Suprapubic skin (tissue), 4 donors: ENCODE results near the gene ARPC2. TPM values are rescaled to one million over a fixed set of nuclear protein-coding genes. Genes with fewer than 3 reads are reported as not detected.
"Not testable (repeated sequence)": the region's sequence is repeated elsewhere in the genome, so short reads cannot be mapped to it uniquely, and the experiment has no call there.

Source experiments
- DNase-seq, 2 donors: peaks; one replicate each; pipeline ENCODE4 v3.0.0-alpha.2; 2019; ENCODE audit warnings: low spot score in 2 of 2
- H3K27ac ChIP-seq: fragments of 200-600 bp; sonication (generic); one replicate; pipeline ENCODE4 v1.5.1; 2019
- H3K27me3 ChIP-seq: fragments of 200-600 bp; sonication (generic); one replicate; pipeline ENCODE4 v1.5.1; 2019
- H3K36me3 ChIP-seq: fragments of 200-600 bp; sonication (generic); one replicate; pipeline ENCODE4 v1.5.1; 2019
- H3K4me1 ChIP-seq: fragments of 200-600 bp; sonication (generic); one replicate; pipeline ENCODE4 v1.5.1; 2019
- H3K4me3 ChIP-seq: fragments of 200-600 bp; sonication (generic); one replicate; pipeline ENCODE4 v1.5.1; 2019; ENCODE audit warnings: mild to moderate bottlenecking
- H3K9me3 ChIP-seq: fragments of 200-600 bp; sonication (generic); one replicate; pipeline ENCODE4 v1.5.1; 2019
- EP300 ChIP-seq: sonication (generic); formaldehyde crosslinking; IDR thresholded peaks from one replicate; pipeline ENCODE4 v1.6.1; 2017; ENCODE audit warnings: antibody characterized with exemption
- POLR2A ChIP-seq, 2 donors: fragments of 450-650 bp; IDR thresholded peaks; one replicate each; pipeline ENCODE4 v1.6.1; 2017; ENCODE audit warnings: antibody characterized with exemption in 2 of 2, mild to moderate bottlenecking in 2 of 2, moderate library complexity in 2 of 2
- POLR2AphosphoS5 ChIP-seq, 3 donors: sonication (generic); formaldehyde crosslinking; IDR thresholded peaks; one replicate each; pipeline ENCODE4 v1.6.1; 2017; ENCODE audit warnings: antibody characterized with exemption in 3 of 3
- WGBS: methylation state at CpG from one replicate; pipeline ENCODE4 v1.1.5; 2018; 5-methylcytosine and 5-hydroxymethylcytosine counted together
- total RNA-seq, 4 donors: library from RNA; depleted of rRNA; stranded (reverse); fragments of >200 nt; gene quantifications; one replicate each; pipeline ENCODE4 v1.1.0, GENCODE V29; 2016
- TF ChIP-seq, protein P1 (sequence below), 2 donors: fragments of 200-600 bp in 1 of 2; fragments of 450-650 bp in 1 of 2; sonication (generic) in 1 of 2; IDR thresholded peaks; one replicate each; pipeline ENCODE4 v1.5.1; 2016 to 2019; ENCODE audit warnings: antibody characterized with exemption in 2 of 2, mild to moderate bottlenecking in 1 of 2, moderate library complexity in 1 of 2

The ARPC2 gene
- total RNA-seq, 4 donors from 2014 or later: 267 to 384 (median 275) TPM

DNA sequence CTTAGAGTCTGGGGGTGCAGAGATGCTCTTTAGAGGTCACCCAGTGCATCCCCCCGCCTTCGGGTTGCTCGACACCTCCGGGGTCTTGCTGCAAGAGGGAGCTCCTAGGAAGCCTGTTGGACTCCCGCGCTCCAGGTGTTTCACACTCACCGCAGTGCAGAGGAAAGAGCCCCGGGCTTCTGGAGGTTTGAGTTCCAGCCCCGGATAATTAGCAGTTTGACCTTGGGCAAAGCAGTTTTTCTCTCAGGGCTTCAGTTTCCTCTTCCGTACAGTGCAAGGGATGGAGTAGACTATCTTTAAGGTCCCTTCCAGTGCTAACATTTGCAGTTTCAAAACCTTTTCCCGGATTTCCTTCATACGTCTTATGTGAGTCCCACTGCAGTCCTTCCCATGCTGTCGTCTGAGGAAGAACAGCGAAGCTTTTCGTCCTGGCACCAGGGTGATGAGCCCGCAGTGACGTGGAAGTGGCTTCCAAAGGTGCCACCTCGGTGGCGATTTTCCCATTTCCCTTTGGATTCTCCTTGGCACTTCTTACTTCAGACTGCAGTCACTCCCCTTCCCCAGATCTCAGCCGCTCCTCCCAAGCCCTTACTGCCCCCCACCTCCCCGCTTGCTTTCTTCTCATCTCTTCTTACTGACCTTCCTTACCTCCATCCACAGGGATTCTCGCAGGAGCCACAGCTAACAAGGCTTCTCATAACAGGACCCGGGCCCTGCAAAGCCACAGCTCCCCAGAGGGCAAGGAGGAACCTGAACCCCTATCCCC lies 53.9 kb downstream of the ARPC2 start:
- H3K9me3 ChIP-seq: no peaks in the 10 kb centered on the region
- TF ChIP-seq, protein P1, sequence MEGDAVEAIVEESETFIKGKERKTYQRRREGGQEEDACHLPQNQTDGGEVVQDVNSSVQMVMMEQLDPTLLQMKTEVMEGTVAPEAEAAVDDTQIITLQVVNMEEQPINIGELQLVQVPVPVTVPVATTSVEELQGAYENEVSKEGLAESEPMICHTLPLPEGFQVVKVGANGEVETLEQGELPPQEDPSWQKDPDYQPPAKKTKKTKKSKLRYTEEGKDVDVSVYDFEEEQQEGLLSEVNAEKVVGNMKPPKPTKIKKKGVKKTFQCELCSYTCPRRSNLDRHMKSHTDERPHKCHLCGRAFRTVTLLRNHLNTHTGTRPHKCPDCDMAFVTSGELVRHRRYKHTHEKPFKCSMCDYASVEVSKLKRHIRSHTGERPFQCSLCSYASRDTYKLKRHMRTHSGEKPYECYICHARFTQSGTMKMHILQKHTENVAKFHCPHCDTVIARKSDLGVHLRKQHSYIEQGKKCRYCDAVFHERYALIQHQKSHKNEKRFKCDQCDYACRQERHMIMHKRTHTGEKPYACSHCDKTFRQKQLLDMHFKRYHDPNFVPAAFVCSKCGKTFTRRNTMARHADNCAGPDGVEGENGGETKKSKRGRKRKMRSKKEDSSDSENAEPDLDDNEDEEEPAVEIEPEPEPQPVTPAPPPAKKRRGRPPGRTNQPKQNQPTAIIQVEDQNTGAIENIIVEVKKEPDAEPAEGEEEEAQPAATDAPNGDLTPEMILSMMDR (IDR thresholded peaks at IDR 0.05): no peak
- TF ChIP-seq POLR2A (IDR thresholded peaks at IDR 0.05) (no peak), EP300 (no peak)
- H3K4me3 ChIP-seq: peak overlapping the region; percentile 79
- WGBS: 3% methylated on average over 18 of the region's 23 CpGs
- H3K36me3 ChIP-seq: peaks cover 43% of the 10 kb centered on the region
- no peaks in the 10 kb centered on the region for H3K27me3 ChIP-seq
- peak overlapping the region; percentile 79 for H3K27ac ChIP-seq
- H3K4me1 ChIP-seq: peaks cover 56% of the 10 kb centered on the region
- DNase-seq: no peak

DNA sequence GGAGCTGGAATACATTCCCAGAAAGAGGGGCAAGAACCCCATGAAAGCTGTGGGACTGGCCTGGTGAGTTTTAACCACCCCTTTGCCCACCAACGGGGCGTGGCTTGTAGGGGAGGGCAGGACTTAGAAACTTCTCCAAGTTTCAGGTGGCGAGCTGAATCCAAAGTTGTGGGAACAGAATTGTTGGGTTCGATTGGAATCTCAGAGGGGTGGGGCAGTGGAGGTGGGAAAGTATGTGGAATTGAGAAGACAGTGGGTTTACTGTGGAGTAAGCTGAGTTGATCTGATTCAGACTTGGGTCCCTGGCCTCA lies 54.5 kb downstream of the ARPC2 start:
- Histone ChIP-seq H3K4me3 (peak overlapping the region; percentile 79), H3K27ac (peak overlapping the region; percentile 79), H3K36me3 (peaks cover 43% of the 10 kb centered on the region), H3K9me3 (no peaks in the 10 kb centered on the region), H3K4me1 (peaks cover 56% of the 10 kb centered on the region), H3K27me3 (no peaks in the 10 kb centered on the region)
- TF ChIP-seq EP300: no peak
- TF ChIP-seq POLR2AphosphoS5 (IDR thresholded peaks at IDR 0.05): no peak
- no peak for TF ChIP-seq POLR2A (IDR thresholded peaks at IDR 0.05)
- TF ChIP-seq, protein P1 (IDR thresholded peaks at IDR 0.05): no peak
- WGBS: 29% methylated on average over 4 of the region's 4 CpGs
- no peak for DNase-seq

DNA sequence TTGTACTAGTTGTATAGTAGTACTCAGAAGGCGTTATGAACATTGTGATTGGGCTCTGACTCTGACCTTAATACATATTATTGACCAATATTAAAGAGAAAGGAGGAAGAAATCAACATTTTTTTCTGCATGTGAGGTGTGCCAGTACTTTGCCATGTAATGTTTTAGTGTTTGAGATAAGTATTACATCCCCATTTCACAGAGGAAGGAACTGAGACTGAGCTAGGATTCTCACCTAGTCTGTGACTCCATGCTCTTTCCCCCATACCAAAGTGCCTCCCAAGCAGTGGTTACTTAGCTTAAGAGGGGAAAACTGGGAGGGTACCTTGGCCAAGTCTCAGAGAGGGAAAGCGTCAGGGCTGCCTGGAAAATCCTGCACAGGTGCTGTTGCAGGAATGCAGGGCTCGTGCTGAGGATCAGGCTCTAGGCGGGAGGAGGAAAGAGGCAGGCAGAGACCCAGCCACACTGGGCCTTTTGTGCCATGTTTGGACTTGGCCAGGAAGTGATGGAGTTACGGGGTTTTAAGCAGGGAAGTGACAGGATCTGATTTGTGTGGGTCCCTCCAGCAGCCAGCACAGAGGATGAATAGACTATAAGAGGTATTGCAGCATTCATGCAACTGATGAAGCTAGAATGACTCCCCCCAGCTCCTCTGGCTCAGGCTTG lies 55.0 kb downstream of the ARPC2 start:
- TF ChIP-seq POLR2AphosphoS5 (IDR thresholded peaks at IDR 0.05) (no peak), EP300 (no peak), POLR2A (IDR thresholded peaks at IDR 0.05) (no peak)
- TF ChIP-seq, protein P1 (IDR thresholded peaks at IDR 0.05): no peak
- H3K4me3 ChIP-seq: peak overlapping the region; percentile 79
- peaks cover 43% of the 10 kb centered on the region for H3K36me3 ChIP-seq
- H3K4me1 ChIP-seq: peaks cover 56% of the 10 kb centered on the region
- H3K27ac ChIP-seq: peak overlapping the region; percentile 79
- 15% methylated on average over 5 of the region's 5 CpGs for WGBS
- no peaks in the 10 kb centered on the region for H3K9me3 ChIP-seq
- DNase-seq: no peak
- H3K27me3 ChIP-seq: no peaks in the 10 kb centered on the region

DNA sequence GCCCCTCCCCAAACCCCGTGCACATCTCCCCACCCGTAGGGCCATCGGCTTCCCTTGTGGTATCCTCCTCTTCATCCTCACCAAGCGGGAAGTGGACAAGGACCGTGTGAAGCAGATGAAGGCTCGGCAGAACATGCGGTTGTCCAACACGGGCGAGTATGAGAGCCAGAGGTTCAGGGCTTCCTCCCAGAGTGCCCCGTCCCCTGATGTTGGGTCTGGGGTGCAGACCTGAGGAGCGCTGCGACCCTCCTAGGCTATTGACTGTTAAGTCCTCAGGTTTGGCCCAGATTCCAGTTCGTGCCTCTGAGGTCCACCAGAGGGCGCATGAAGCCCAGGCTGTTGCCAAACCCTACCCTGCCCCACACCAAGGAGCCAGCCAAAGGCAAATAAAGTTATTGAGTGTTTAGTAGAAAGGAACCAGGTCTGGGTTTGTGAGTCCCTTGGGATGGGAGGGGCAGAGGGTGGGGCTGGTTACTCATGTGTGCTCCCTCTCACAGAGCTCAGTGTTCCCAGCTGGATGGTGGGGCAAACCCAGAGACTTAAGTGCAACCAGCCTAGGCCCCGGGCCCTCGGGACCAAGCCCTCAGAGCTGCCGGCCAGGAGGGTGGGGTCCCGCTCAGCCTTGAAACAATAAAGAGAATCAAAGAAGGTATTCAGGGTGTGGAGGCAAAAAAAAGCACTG lies 55.7 kb downstream of the ARPC2 start:
- Histone ChIP-seq H3K27me3 (no peaks in the 10 kb centered on the region), H3K4me1 (peaks cover 59% of the 10 kb centered on the region), H3K36me3 (peaks cover 43% of the 10 kb centered on the region), H3K9me3 (no peaks in the 10 kb centered on the region), H3K27ac (peak overlapping the region; percentile 79), H3K4me3 (peak overlapping the region; percentile 79)
- peak; percentile 95 to 96 for DNase-seq
- WGBS: 9% methylated on average over 10 of the region's 18 CpGs
- peak; percentile 3 to 95 (median 82) for TF ChIP-seq POLR2AphosphoS5 (IDR thresholded peaks at IDR 0.05)
- no peak for TF ChIP-seq EP300
- TF ChIP-seq, protein P1 (IDR thresholded peaks at IDR 0.05): peak; percentile 86 to 89

DNA sequence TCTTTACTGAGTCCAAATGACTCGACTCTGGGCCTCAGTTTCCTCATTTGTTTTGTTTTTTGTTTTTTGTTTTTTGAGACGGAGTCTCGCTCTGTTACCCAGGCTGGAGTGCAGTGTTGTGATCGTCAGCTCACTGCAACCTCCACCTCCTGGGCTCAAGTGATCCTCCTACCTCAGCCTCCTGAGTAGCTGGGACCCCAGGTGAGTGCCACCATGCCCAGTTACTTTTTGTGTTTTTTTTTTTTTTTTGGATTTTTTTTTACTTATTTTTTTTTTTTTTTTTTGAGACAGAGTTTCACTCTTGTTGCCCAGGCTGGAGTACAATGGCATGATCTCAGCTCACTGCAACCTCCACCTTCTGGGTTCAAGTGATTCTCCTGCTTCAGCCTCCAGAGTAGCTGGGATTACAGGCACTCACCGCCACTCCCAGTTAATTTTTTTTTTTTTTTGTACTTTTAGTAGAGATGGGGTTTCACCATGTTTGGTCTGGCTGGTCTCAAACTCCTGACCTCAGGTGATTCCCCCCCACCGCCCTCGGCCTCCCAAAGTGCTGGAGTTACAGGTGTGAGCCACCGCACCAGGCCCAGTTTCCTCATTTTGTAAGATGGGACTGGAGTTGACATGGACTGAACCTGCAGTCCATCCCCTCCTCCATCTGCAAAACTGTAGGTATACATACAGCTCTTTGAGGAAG lies 56.4 kb downstream of the ARPC2 start:
- H3K4me1 ChIP-seq: peaks cover 63% of the 10 kb centered on the region
- WGBS: 58% methylated on average over 8 of the region's 8 CpGs
- not testable (repeated sequence) for H3K27me3 ChIP-seq, H3K9me3 ChIP-seq, DNase-seq
- H3K27ac ChIP-seq: peak overlapping the region; percentile 79
- H3K36me3 ChIP-seq: peaks cover 49% of the 10 kb centered on the region
- peak overlapping the region; percentile 79 for H3K4me3 ChIP-seq
